ENCODE measurements around the gene SLC25A21.
"Not testable (repeated sequence)": the region's sequence is repeated elsewhere in the genome, so short reads cannot be mapped to it uniquely, and the experiment has no call there.

The SLC25A21 gene

GRCh38 chr14:36702474-36702873 is 469.9 kb downstream of the SLC25A21 start:
- no peak for DNase-seq (ENCODE audit: low spot score)

GRCh38 chr14:36701132-36701531 is 471.3 kb downstream of the SLC25A21 start:
- DNase-seq (ENCODE audit: low spot score): no peak

- no peak for DNase-seq (ENCODE audit: low spot score)
These were observed 471.8 kb downstream of the SLC25A21 start for GRCh38 chr14:36700651-36701050.

- DNase-seq (ENCODE audit: low spot score): not testable (repeated sequence)
These were observed 473.0 kb downstream of the SLC25A21 start for GRCh38 chr14:36699420-36699819.

GRCh38 chr14:36690311-36691040 is 481.9 kb downstream of the SLC25A21 start:
- DNase-seq (ENCODE audit: low spot score): no peak

- DNase-seq (ENCODE audit: low spot score): no peak
These were observed 487.5 kb downstream of the SLC25A21 start for GRCh38 chr14:36684946-36685345.

- no peak for DNase-seq (ENCODE audit: low spot score)
These were observed 489.2 kb downstream of the SLC25A21 start for GRCh38 chr14:36683083-36683724.

GRCh38 chr14:36682338-36682737 is 490.1 kb downstream of the SLC25A21 start:
- no peak for DNase-seq (ENCODE audit: low spot score)

GRCh38 chr14:36676236-36676635 is 496.2 kb downstream of the SLC25A21 start:
- DNase-seq (ENCODE audit: low spot score): no peak

GRCh38 chr14:36675581-36675980 is 496.8 kb downstream of the SLC25A21 start:
- DNase-seq (ENCODE audit: low spot score): no peak

- DNase-seq (ENCODE audit: low spot score): no peak
These were observed 497.7 kb downstream of the SLC25A21 start for GRCh38 chr14:36674659-36675058.

- no peak for DNase-seq (ENCODE audit: low spot score)
These were observed 500.3 kb downstream of the SLC25A21 start for GRCh38 chr14:36672095-36672494.

GRCh38 chr14:36671149-36671548 is 501.3 kb downstream of the SLC25A21 start:
- no peak for DNase-seq (ENCODE audit: low spot score)

- DNase-seq (ENCODE audit: low spot score): no peak
These were observed 504.7 kb downstream of the SLC25A21 start for GRCh38 chr14:36667679-36668078.

- DNase-seq (ENCODE audit: low spot score): no peak
These were observed 505.8 kb downstream of the SLC25A21 start for GRCh38 chr14:36666416-36667206.

- DNase-seq (ENCODE audit: low spot score): no peak
These were observed 506.5 kb downstream of the SLC25A21 start for GRCh38 chr14:36665887-36666415.

- DNase-seq (ENCODE audit: low spot score): no peak
These were observed 507.8 kb downstream of the SLC25A21 start for GRCh38 chr14:36664322-36665193.

- no peak for DNase-seq (ENCODE audit: low spot score)
These were observed 508.7 kb downstream of the SLC25A21 start for GRCh38 chr14:36663404-36664321.

GRCh38 chr14:36662543-36663403 is 509.6 kb downstream of the SLC25A21 start:
- DNase-seq (ENCODE audit: low spot score): no peak

GRCh38 chr14:36662258-36662542 is 510.2 kb downstream of the SLC25A21 start:
- no peak for DNase-seq (ENCODE audit: low spot score)

All from hematopoietic multipotent progenitor cell treated with erythropoietin and hydrocortisone succinate and interleukin-3 and kit ligand, for 15 days (in vitro differentiated cells).